ENCODE results near the gene OR1I1. TPM values are rescaled to one million over a fixed set of nuclear protein-coding genes. Genes with fewer than 3 reads are reported as not detected.

Gene OR1I1
- total and polyA plus RNA-seq, 12 donors: not detected

GRCh38 chr19:15104411-15104810 lies 22.4 kb downstream of the OR1I1 start:
- Histone ChIP-seq H3K9me3 (replicated peaks in 1 of 3) (peaks cover 0 to 5% (median 0%) of the 10 kb centered on the region in 3 donors), H3K36me3 (replicated peaks in 1 of 2) (no peaks in the 10 kb centered on the region), H3K27me3 (no peaks in the 10 kb centered on the region), H3K27ac (no peak overlapping the region), H3K4me1 (replicated peaks in 1 of 2) (peaks cover 0 to 5% of the 10 kb centered on the region in 2 donors), H3K4me3 (no peak overlapping the region)
- 64 to 88% (median 81%) methylated on average over 1 of the region's 1 CpG for WGBS, 4 donors
- intact Hi-C loops (cut with DNase I): no loop called here
- TF ChIP-seq POLR2A (IDR thresholded peaks at IDR 0.05) (no peak), CTCF (IDR thresholded peaks at IDR 0.05) (no peak)
- no peak for DNase-seq

GRCh38 chr19:15105044-15105443 lies 23.0 kb downstream of the OR1I1 start:
- H3K27ac ChIP-seq: no peak overlapping the region
- intact Hi-C loops (cut with DNase I): no loop called here
- no peak overlapping the region for H3K4me3 ChIP-seq
- no peaks in the 10 kb centered on the region for H3K27me3 ChIP-seq
- H3K36me3 ChIP-seq (replicated peaks in 1 of 2): peaks cover 0 to 5% of the 10 kb centered on the region in 2 donors
- 92 to 95% (median 94%) methylated on average over 3 of the region's 3 CpGs for WGBS, 4 donors
- DNase-seq: no peak
- peaks cover 0 to 5% (median 0%) of the 10 kb centered on the region in 3 donors for H3K9me3 ChIP-seq (replicated peaks in 1 of 3)
- peaks cover 0 to 5% of the 10 kb centered on the region in 2 donors for H3K4me1 ChIP-seq (replicated peaks in 1 of 2)
- TF ChIP-seq CTCF (IDR thresholded peaks at IDR 0.05): no peak
- TF ChIP-seq POLR2A (IDR thresholded peaks at IDR 0.05): no peak

GRCh38 chr19:15107061-15108010 lies 25.3 kb downstream of the OR1I1 start, which contains the start of gene SYDE1:
SYDE1 (plus strand) TSS chr19:15107401; CDS start chr19:15107434, 33 bp downstream.
- no peak for TF ChIP-seq CTCF (IDR thresholded peaks at IDR 0.05)
- TF ChIP-seq POLR2A (IDR thresholded peaks at IDR 0.05): peak; percentile 44 to 52
- peaks cover 0 to 5% (median 0%) of the 10 kb centered on the region in 3 donors for H3K9me3 ChIP-seq (replicated peaks in 1 of 3)
- DNase-seq: peak in 5 of 7 donors; percentile 26 to 54 (median 43)
- peaks cover 0 to 5% of the 10 kb centered on the region in 2 donors for H3K4me1 ChIP-seq (replicated peaks in 1 of 2)
- peaks cover 0 to 27% of the 10 kb centered on the region in 2 donors for H3K36me3 ChIP-seq (replicated peaks in 1 of 2)
- peak within 1 kb of the TSS in 4 of 5 donors; percentile 64 to 95 (median 76) for H3K27ac ChIP-seq
- H3K4me3 ChIP-seq: peak within 1 kb of the TSS in 3 of 4 donors; percentile 18 to 96 (median 55)
- 2 to 13% (median 4%) methylated on average over 17 to 73 of the region's 78 CpGs for WGBS, 4 donors
- intact Hi-C loops (cut with DNase I): no loop called here
- no peaks in the 10 kb centered on the region for H3K27me3 ChIP-seq

- no peak for DNase-seq
- peak overlapping the region in 2 of 4 donors; percentile 55 to 96 for H3K4me3 ChIP-seq
- TF ChIP-seq POLR2A (IDR thresholded peaks at IDR 0.05): no peak
- TF ChIP-seq CTCF (IDR thresholded peaks at IDR 0.05): no peak
- no peaks in the 10 kb centered on the region for H3K9me3 ChIP-seq (replicated peaks in 1 of 3)
- peaks cover 0 to 5% of the 10 kb centered on the region in 2 donors for H3K4me1 ChIP-seq (replicated peaks in 1 of 2)
- intact Hi-C loops (cut with DNase I): no loop called here
- WGBS, 4 donors: 42 to 65% (median 47%) methylated on average over 10 of the region's 10 CpGs
- peaks cover 0 to 35% of the 10 kb centered on the region in 2 donors for H3K36me3 ChIP-seq (replicated peaks in 1 of 2)
- H3K27me3 ChIP-seq: no peaks in the 10 kb centered on the region
- H3K27ac ChIP-seq: peak overlapping the region in 4 of 5 donors; percentile 63 to 95 (median 76)
Observed at GRCh38 chr19:15108145-15108844, 26.3 kb downstream of the OR1I1 start.

Data from adrenal gland (tissue), 12 donors.